Upper lobe of left lung (tissue), 4 donors: ENCODE data around the gene GTPBP6.

Experiments used
- EP300 ChIP-seq, 4 donors: sonication (generic); formaldehyde crosslinking; IDR thresholded peaks; one replicate each; pipeline ENCODE4 v1.5.1; 2017; ENCODE audit warnings: antibody characterized with exemption in 4 of 4, control low read depth in 2 of 4
- POLR2A ChIP-seq, 4 donors: fragments of 450-650 bp; IDR thresholded peaks; one replicate each; pipeline ENCODE4 v1.5.1; 2016 to 2017; ENCODE audit warnings: antibody characterized with exemption in 4 of 4, mild to moderate bottlenecking in 2 of 4
- POLR2AphosphoS5 ChIP-seq, 2 donors: sonication (generic); formaldehyde crosslinking; IDR thresholded peaks; one replicate each; pipeline ENCODE4 v1.5.1; 2017; ENCODE audit warnings: antibody characterized with exemption in 2 of 2
- TF ChIP-seq, protein P1 (sequence below), 6 experiments: fragments of 450-650 bp in 4 of 6; fragments of 200-600 bp in 2 of 6; sonication (generic) in 2 of 6; IDR thresholded peaks; one replicate each; pipeline ENCODE4 v1.5.1; 2016 to 2019; ENCODE audit warnings: antibody characterized with exemption in 6 of 6

DNA sequence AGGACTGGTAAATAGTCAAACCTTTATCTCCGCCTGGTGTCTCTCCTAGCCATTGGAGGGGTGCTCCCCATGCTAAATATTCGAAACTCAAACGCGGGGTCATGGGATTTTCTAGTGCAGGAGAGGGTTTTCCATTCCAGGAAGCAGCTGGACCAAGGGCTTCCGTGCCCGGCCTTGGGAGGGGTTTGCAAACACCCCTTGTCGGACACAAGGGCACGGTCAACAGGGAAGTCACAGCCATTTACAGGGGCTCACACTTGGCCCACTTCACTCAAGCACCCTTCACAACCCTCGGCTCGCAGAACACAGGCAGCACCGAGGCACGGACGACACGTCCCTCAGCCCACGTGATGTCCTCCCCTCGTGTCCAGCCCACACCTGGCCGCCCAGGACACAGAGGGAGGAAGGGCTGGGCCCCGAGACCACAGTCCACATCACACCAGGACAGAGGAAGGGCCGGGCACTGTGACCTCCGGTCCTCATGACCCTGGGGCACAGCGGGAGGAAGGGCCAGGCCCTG lies 47.7 kb downstream of the GTPBP6 start:
- TF ChIP-seq, protein P1, sequence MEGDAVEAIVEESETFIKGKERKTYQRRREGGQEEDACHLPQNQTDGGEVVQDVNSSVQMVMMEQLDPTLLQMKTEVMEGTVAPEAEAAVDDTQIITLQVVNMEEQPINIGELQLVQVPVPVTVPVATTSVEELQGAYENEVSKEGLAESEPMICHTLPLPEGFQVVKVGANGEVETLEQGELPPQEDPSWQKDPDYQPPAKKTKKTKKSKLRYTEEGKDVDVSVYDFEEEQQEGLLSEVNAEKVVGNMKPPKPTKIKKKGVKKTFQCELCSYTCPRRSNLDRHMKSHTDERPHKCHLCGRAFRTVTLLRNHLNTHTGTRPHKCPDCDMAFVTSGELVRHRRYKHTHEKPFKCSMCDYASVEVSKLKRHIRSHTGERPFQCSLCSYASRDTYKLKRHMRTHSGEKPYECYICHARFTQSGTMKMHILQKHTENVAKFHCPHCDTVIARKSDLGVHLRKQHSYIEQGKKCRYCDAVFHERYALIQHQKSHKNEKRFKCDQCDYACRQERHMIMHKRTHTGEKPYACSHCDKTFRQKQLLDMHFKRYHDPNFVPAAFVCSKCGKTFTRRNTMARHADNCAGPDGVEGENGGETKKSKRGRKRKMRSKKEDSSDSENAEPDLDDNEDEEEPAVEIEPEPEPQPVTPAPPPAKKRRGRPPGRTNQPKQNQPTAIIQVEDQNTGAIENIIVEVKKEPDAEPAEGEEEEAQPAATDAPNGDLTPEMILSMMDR (IDR thresholded peaks at IDR 0.05): no peak
- no peak for TF ChIP-seq POLR2A (IDR thresholded peaks at IDR 0.05)
- no peak for TF ChIP-seq POLR2AphosphoS5 (IDR thresholded peaks at IDR 0.05)
- TF ChIP-seq EP300 (IDR thresholded peaks at IDR 0.05): no peak
